Stimulated activated CD8-positive, alpha-beta memory T cell treated with anti-CD3 and anti-CD28 coated beads, Interleukin-12 subunit alpha, Interleukin-12 subunit beta, amount 100 ng/mL, for 1 hour (primary cell): ENCODE data around the gene MYO5A.
"Not testable (repeated sequence)": the region's sequence is repeated elsewhere in the genome, so short reads cannot be mapped to it uniquely, and the experiment has no call there.

ENCODE experiments used
- DNase-seq: peaks from one replicate; pipeline ENCODE4 v3.0.0-alpha.2; 2020; ENCODE audit warnings: low read depth

Gene MYO5A

GRCh38 chr15:52288051-52288942, 240.4 kb downstream of the MYO5A start:
- no peak for DNase-seq

- no peak for DNase-seq
Measured at GRCh38 chr15:52287114-52287513, 241.6 kb downstream of the MYO5A start.

GRCh38 chr15:52285941-52286340, 242.7 kb downstream of the MYO5A start:
- DNase-seq, result not testable (repeated sequence)

GRCh38 chr15:52284164-52284563, 244.5 kb downstream of the MYO5A start:
- DNase-seq, result no peak

- DNase-seq, result no peak
Measured at GRCh38 chr15:52283281-52283680, 245.4 kb downstream of the MYO5A start.

- no peak for DNase-seq
Measured at GRCh38 chr15:52282418-52282817, 246.3 kb downstream of the MYO5A start.

GRCh38 chr15:52281085-52282035, 247.3 kb downstream of the MYO5A start:
- no peak for DNase-seq

GRCh38 chr15:52280326-52281084, 248.2 kb downstream of the MYO5A start:
- no peak for DNase-seq

- DNase-seq, result no peak
Measured at GRCh38 chr15:52278636-52279367, 249.9 kb downstream of the MYO5A start.

GRCh38 chr15:52278135-52278534, 250.5 kb downstream of the MYO5A start:
- DNase-seq, result no peak

GRCh38 chr15:52277575-52277974, 251.1 kb downstream of the MYO5A start:
- no peak for DNase-seq

- DNase-seq, result no peak
Measured at GRCh38 chr15:52276256-52276770, 252.4 kb downstream of the MYO5A start.

- DNase-seq, result no peak
Measured at GRCh38 chr15:52263563-52264282, 265.0 kb downstream of the MYO5A start.

- no peak for DNase-seq
Measured at GRCh38 chr15:52262364-52262763, 266.3 kb downstream of the MYO5A start.

- no peak for DNase-seq
Measured at GRCh38 chr15:52261498-52262242, 267.0 kb downstream of the MYO5A start.

- no peak for DNase-seq
Measured at GRCh38 chr15:52261026-52261425, 267.7 kb downstream of the MYO5A start.

- no peak for DNase-seq
Measured at GRCh38 chr15:52259503-52259902, 269.2 kb downstream of the MYO5A start.

GRCh38 chr15:52258461-52258860, 270.2 kb downstream of the MYO5A start:
- DNase-seq, result no peak

- no peak for DNase-seq
Measured at GRCh38 chr15:52257734-52258062, 271.0 kb downstream of the MYO5A start.
